ENCODE data around the gene FHIT. TPM values are rescaled to one million over a fixed set of nuclear protein-coding genes. Genes with fewer than 3 reads are reported as not detected.

Gene FHIT
- total RNA-seq, 4 donors from 2014 or later: 7.5 to 20.1 (median 13.5) TPM

DNA sequence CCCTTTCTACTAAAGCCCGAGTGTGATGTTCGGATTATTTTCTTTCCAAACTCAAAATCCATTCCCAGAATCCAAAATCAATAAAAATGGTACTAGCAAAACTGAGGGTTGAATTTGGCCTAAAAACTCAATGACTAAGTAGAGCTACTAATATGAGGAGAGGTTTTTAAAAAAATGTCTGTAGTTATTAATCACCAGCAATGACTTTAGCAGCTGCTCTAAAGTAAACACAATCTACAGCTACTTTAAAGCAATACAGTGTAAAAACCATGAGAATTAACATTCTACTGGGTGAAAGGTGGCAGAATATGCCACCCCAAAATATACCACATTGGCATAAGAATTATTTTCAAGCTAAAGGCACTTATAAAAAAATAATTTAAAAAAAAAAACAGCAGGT, 23.5 kb downstream of the FHIT start:
- no peak for TF ChIP-seq POLR2A (IDR thresholded peaks at IDR 0.05)
- no peak for TF ChIP-seq EP300 (IDR thresholded peaks at IDR 0.05; ENCODE audit: low read depth)
- TF ChIP-seq, protein P1, sequence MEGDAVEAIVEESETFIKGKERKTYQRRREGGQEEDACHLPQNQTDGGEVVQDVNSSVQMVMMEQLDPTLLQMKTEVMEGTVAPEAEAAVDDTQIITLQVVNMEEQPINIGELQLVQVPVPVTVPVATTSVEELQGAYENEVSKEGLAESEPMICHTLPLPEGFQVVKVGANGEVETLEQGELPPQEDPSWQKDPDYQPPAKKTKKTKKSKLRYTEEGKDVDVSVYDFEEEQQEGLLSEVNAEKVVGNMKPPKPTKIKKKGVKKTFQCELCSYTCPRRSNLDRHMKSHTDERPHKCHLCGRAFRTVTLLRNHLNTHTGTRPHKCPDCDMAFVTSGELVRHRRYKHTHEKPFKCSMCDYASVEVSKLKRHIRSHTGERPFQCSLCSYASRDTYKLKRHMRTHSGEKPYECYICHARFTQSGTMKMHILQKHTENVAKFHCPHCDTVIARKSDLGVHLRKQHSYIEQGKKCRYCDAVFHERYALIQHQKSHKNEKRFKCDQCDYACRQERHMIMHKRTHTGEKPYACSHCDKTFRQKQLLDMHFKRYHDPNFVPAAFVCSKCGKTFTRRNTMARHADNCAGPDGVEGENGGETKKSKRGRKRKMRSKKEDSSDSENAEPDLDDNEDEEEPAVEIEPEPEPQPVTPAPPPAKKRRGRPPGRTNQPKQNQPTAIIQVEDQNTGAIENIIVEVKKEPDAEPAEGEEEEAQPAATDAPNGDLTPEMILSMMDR (IDR thresholded peaks at IDR 0.05): no peak
- no peak for TF ChIP-seq POLR2AphosphoS5 (IDR thresholded peaks at IDR 0.05)
- intact Hi-C loops (cut with DNase I; ENCODE audit: low total_unique reads): no loop called here
- no peaks in the 10 kb centered on the region for H3K36me3 ChIP-seq
- H3K27ac ChIP-seq: no peak overlapping the region
- DNase-seq: no peak
- no peaks in the 10 kb centered on the region for H3K27me3 ChIP-seq
- WGBS, 2 donors (ENCODE audit: low coverage in 1 of 2): 75 to 83% methylated on average over 2 of the region's 2 CpGs
- no peaks in the 10 kb centered on the region for H3K9me3 ChIP-seq
- H3K4me1 ChIP-seq: peaks cover 0 to 7% (median 0%) of the 10 kb centered on the region in 4 donors
- H3K4me3 ChIP-seq: no peak overlapping the region
- in situ Hi-C loops (cut with MboI; ENCODE audit: low pct_ligation_motif_present in 1 of 4, low pct_unique_long_range_greater_than_20kb in 1 of 4, low sequenced_read_pairs in 3 of 4): no loop called here

DNA sequence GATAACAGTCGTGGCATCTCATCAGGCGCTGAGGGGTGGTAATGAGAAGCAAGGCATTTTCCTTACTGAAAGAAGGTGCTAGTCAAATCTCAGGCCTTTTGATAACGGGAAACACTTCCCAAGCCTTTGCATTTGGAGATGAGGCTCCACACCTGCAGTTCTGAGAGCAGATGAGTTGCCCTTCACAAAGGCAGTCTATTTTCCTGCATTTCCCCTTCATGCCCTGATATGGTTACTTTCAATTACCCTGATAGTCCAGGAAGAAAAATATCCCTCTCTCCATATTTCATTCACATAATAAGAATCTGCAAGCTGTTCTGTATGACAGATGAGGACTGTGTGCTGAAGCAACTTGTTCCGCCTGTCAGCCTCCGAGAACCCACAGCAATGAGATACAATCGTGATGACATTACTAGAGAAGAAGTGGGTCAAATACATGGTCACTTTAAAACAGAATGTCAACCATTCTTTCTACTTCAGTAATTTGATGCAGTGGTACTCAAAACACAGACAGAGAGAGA, 25.0 kb downstream of the FHIT start:
- no peaks in the 10 kb centered on the region for H3K9me3 ChIP-seq
- peaks cover 0 to 7% (median 5%) of the 10 kb centered on the region in 4 donors for H3K4me1 ChIP-seq
- no peak for TF ChIP-seq POLR2AphosphoS5 (IDR thresholded peaks at IDR 0.05)
- TF ChIP-seq, protein P1 (IDR thresholded peaks at IDR 0.05): no peak
- TF ChIP-seq EP300 (IDR thresholded peaks at IDR 0.05; ENCODE audit: low read depth): no peak
- no peak for TF ChIP-seq POLR2A (IDR thresholded peaks at IDR 0.05)
- no peak overlapping the region for H3K27ac ChIP-seq
- DNase-seq: no peak
- H3K4me3 ChIP-seq: no peak overlapping the region
- in situ Hi-C loops (cut with MboI; ENCODE audit: low pct_ligation_motif_present in 1 of 4, low pct_unique_long_range_greater_than_20kb in 1 of 4, low sequenced_read_pairs in 3 of 4): no loop called here
- intact Hi-C loops (cut with DNase I; ENCODE audit: low total_unique reads): no loop called here
- H3K36me3 ChIP-seq: no peaks in the 10 kb centered on the region
- no peaks in the 10 kb centered on the region for H3K27me3 ChIP-seq
- 85 to 95% methylated on average over 4 to 6 of the region's 6 CpGs for WGBS, 2 donors (ENCODE audit: low coverage in 1 of 2)

DNA sequence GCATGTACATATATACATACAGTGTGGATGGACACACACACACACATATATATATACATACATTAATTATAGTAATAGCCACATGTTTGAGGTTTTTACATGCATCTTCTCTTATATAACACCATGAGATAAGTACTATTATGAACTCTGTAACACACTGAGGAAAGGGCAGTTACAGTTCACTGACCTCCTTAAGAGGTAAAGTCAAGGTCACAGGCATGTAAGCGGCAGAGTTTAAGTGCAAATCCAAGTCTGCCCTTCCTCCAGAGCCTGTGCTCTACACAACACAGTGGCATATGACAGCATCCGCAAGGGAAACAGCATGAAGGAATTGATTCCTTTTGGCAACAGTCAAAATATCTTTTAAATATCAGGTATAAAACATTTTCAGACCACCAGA, 26.4 kb downstream of the FHIT start:
- in situ Hi-C loops (cut with MboI; ENCODE audit: low pct_ligation_motif_present in 1 of 4, low pct_unique_long_range_greater_than_20kb in 1 of 4, low sequenced_read_pairs in 3 of 4): no loop called here
- Histone ChIP-seq H3K4me1 (peaks cover 0 to 7% (median 5%) of the 10 kb centered on the region in 4 donors), H3K9me3 (no peaks in the 10 kb centered on the region), H3K27me3 (no peaks in the 10 kb centered on the region), H3K4me3 (no peak overlapping the region), H3K36me3 (no peaks in the 10 kb centered on the region), H3K27ac (no peak overlapping the region)
- intact Hi-C loops (cut with DNase I; ENCODE audit: low total_unique reads): no loop called here
- 94% methylated on average over 2 of the region's 2 CpGs; no CpG with 5 or more reads in 1 of the 2 donors for WGBS, 2 donors (ENCODE audit: low coverage in 1 of 2)
- TF ChIP-seq, protein P1 (IDR thresholded peaks at IDR 0.05): no peak
- no peak for TF ChIP-seq EP300 (IDR thresholded peaks at IDR 0.05; ENCODE audit: low read depth)
- TF ChIP-seq POLR2AphosphoS5 (IDR thresholded peaks at IDR 0.05): no peak
- TF ChIP-seq POLR2A (IDR thresholded peaks at IDR 0.05): no peak
- DNase-seq: no peak

DNA sequence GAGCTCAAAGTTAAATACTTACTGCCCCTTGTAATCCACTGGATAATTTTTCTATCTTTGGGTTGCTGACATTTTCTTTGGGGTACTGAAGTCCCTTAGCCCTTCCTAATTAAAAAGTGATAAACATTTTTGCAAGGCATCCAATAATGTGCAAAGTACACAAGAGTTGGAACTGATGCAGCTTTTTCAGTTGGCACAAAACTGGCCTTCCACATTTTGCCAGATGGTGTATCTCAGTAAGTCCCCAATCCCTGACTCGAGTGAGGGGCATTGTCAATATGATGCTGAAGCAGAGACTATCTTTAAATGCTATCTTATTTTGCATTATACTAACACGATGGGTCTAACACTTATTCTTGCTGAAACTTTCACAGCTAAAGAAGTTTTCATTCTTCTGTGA, 27.8 kb downstream of the FHIT start:
- in situ Hi-C loops (cut with MboI; ENCODE audit: low pct_ligation_motif_present in 1 of 4, low pct_unique_long_range_greater_than_20kb in 1 of 4, low sequenced_read_pairs in 3 of 4) (no loop called here), intact Hi-C loops (cut with DNase I; ENCODE audit: low total_unique reads) (no loop called here)
- TF ChIP-seq POLR2AphosphoS5 (IDR thresholded peaks at IDR 0.05) (no peak), EP300 (IDR thresholded peaks at IDR 0.05; ENCODE audit: low read depth) (no peak), POLR2A (IDR thresholded peaks at IDR 0.05) (no peak)
- TF ChIP-seq, protein P1 (IDR thresholded peaks at IDR 0.05): no peak
- no peaks in the 10 kb centered on the region for H3K27me3 ChIP-seq
- no peaks in the 10 kb centered on the region for H3K9me3 ChIP-seq
- H3K27ac ChIP-seq: no peak overlapping the region
- WGBS, 2 donors (ENCODE audit: low coverage in 1 of 2): 72 to 87% methylated on average over 2 of the region's 2 CpGs
- H3K36me3 ChIP-seq: no peaks in the 10 kb centered on the region
- H3K4me1 ChIP-seq: peaks cover 0 to 7% (median 5%) of the 10 kb centered on the region in 4 donors
- DNase-seq: no peak
- no peak overlapping the region for H3K4me3 ChIP-seq

All from transverse colon (tissue), 4 donors.